Panc1 (cell line): ENCODE measurements around the gene OR9A2. TPM values are rescaled to one million over a fixed set of nuclear protein-coding genes. Genes with fewer than 3 reads are reported as not detected.

Source experiments
- ATAC-seq: fragments of 200-7000 bp; cut with Tn5 transposase; 2 replicates; pipeline ENCODE4 v1.9.1; 2020; ENCODE audit warnings: mild to moderate bottlenecking, moderate library complexity
- BruUV-seq: library from RNA; stranded (reverse); fragments of 400-500 nt; replicated peaks from 2 replicates; lab custom pipeline; 2021; lab: Mats Ljungman, UMichigan
- CTCF ChIA-PET: fragments of 300-600 bp; sonication (Branson Sonifier 250); formaldehyde crosslinking; loops from one replicate; lab custom pipeline; 2022; ENCODE audit warnings: antibody characterized with exemption; lab: Charles Lee
- POLR2A ChIA-PET: fragments of 300-600 bp; sonication (Branson Sonifier 250); formaldehyde crosslinking; loops from one replicate; lab custom pipeline; 2022; ENCODE audit warnings: antibody characterized with exemption; lab: Charles Lee
- DNase-seq: peaks from one replicate; pipeline ENCODE4 v3.0.0-alpha.2; 2010; ENCODE audit warnings: low read depth, low spot score
- H3K27ac ChIP-seq: 2 replicates; pipeline ENCODE4 v1.5.1; 2011; ENCODE audit warnings: mild to moderate bottlenecking, low read length, inconsistent platforms
- H3K27me3 ChIP-seq: fragments of 200-500 bp; sonication (Bioruptor generic); 2 replicates; pipeline ENCODE4 v1.6.0; 2014; ENCODE audit warnings: low read length, inconsistent platforms; ENCODE audit not compliant: control insufficient read depth, insufficient read depth
- H3K36me3 ChIP-seq: fragments of 200-500 bp; sonication (Bioruptor generic); 2 replicates; pipeline ENCODE4 v1.5.1; 2014; ENCODE audit warnings: inconsistent platforms, mild to moderate bottlenecking, low read length, moderate library complexity; ENCODE audit not compliant: control insufficient read depth, insufficient read depth
- H3K4me1 ChIP-seq: 2 replicates; pipeline ENCODE4 v1.5.1; 2011; ENCODE audit warnings: inconsistent platforms, mild to moderate bottlenecking, low read length, moderate library complexity; ENCODE audit not compliant: control insufficient read depth, insufficient read depth
- H3K4me3 ChIP-seq, 2 experiments: 2 replicates each; pipeline ENCODE4 v1.5.1; 2011 to 2012; ENCODE audit warnings: low read depth in 2 of 2, low read length in 2 of 2, mild to moderate bottlenecking in 2 of 2, inconsistent platforms in 1 of 2, moderate library complexity in 1 of 2
- H3K9me3 ChIP-seq: fragments of 200-500 bp; sonication (Bioruptor generic); 2 replicates; pipeline ENCODE4 v1.5.1; 2014; ENCODE audit warnings: low read depth, mild to moderate bottlenecking, inconsistent platforms, low read length, moderate library complexity; ENCODE audit not compliant: control insufficient read depth, insufficient read depth
- CTCF ChIP-seq: fragments of 450-650 bp; IDR thresholded peaks from 2 replicates; pipeline ENCODE4 v1.5.1; 2017; ENCODE audit warnings: mild to moderate bottlenecking
- POLR2AphosphoS5 ChIP-seq: IDR thresholded peaks from 2 replicates; pipeline ENCODE4 v1.6.1; 2012; ENCODE audit warnings: mild to moderate bottlenecking, low read depth, low read length, moderate library complexity
- REST ChIP-seq, 2 experiments: IDR thresholded peaks; 2 replicates each; pipeline ENCODE4 v1.6.1; 2011 to 2012; ENCODE audit warnings: low read depth in 2 of 2, control low read depth in 1 of 2, low read length in 1 of 2, mild to moderate bottlenecking in 1 of 2, moderate library complexity in 1 of 2; ENCODE audit not compliant: insufficient read depth in 1 of 2
- SIN3A ChIP-seq: IDR thresholded peaks from 2 replicates; pipeline ENCODE4 v1.6.1; 2012; ENCODE audit warnings: low read depth, mild to moderate bottlenecking, low read length, moderate library complexity, borderline replicate concordance; ENCODE audit not compliant: insufficient read depth
- TCF7L2 ChIP-seq: IDR thresholded peaks from 2 replicates; pipeline ENCODE4 v1.6.1; 2011; ENCODE audit warnings: mild to moderate bottlenecking, low read depth, low read length, inconsistent platforms
- in situ Hi-C: cut with HindIII; loops from 2 replicates; pipeline ENCODE4 v1.10.0; 2016; ENCODE audit warnings: low sequenced_read_pairs, low pct_unique_long_range_greater_than_20kb
- intact Hi-C: fragments of 100-400 bp; cut with micrococcal nuclease; formaldehyde crosslinking; loops from one replicate; pipeline ENCODE4 v1.10.0; 2022; ENCODE audit not compliant: unreplicated experiment
- total RNA-seq: library from RNA; stranded (reverse); gene quantifications from one replicate; pipeline ENCODE4 v1.2.1, GENCODE V29; 2021; ENCODE audit not compliant: unreplicated experiment

OR9A2 gene
- total RNA-seq, 1 experiment from 2014 or later, result not detected

GRCh38 chr7:142998966-142999365 lies 28.0 kb downstream of the OR9A2 start:
- H3K4me1 ChIP-seq, result no peaks in the 10 kb centered on the region
- in situ Hi-C loops (no loop called here), intact Hi-C loops (no loop called here)
- POLR2A ChIA-PET, result no interaction called here
- no peak for TF ChIP-seq REST (IDR thresholded peaks at IDR 0.05; ENCODE audit: insufficient read depth in 1 of 2, low read depth in 2 of 2, low read length in 1 of 2)
- TF ChIP-seq CTCF, result no peak
- no peak for TF ChIP-seq POLR2AphosphoS5
- TF ChIP-seq TCF7L2, result no peak
- TF ChIP-seq SIN3A, result no peak
- no peak for DNase-seq
- no peaks in the 10 kb centered on the region for H3K27me3 ChIP-seq
- no TSS peak for BruUV-seq
- ATAC-seq, result no peak
- H3K9me3 ChIP-seq, result no peaks in the 10 kb centered on the region
- CTCF ChIA-PET, result no interaction called here
- H3K4me3 ChIP-seq, result no peak overlapping the region
- H3K36me3 ChIP-seq, result no peaks in the 10 kb centered on the region
- H3K27ac ChIP-seq, result no peak overlapping the region

- Histone ChIP-seq H3K4me3 (no peak overlapping the region), H3K27ac (no peak overlapping the region), H3K36me3 (no peaks in the 10 kb centered on the region), H3K4me1 (no peaks in the 10 kb centered on the region), H3K27me3 (no peaks in the 10 kb centered on the region), H3K9me3 (no peaks in the 10 kb centered on the region)
- in situ Hi-C loops, result no loop called here
- POLR2A ChIA-PET, result interaction anchor here (0.7 kb wide), 1 partner anchor 430 kb away, joined by 3 read pairs; no protein-coding TSS in a partner anchor
- ATAC-seq, result no peak
- BruUV-seq, result no TSS peak
- intact Hi-C loops, result no loop called here
- TF ChIP-seq POLR2AphosphoS5 (no peak), CTCF (no peak), REST (IDR thresholded peaks at IDR 0.05; ENCODE audit: insufficient read depth in 1 of 2, low read depth in 2 of 2, low read length in 1 of 2) (no peak), SIN3A (no peak), TCF7L2 (no peak)
- DNase-seq, result no peak
- CTCF ChIA-PET, result no interaction called here
Measured at GRCh38 chr7:142997456-142997989, 29.4 kb downstream of the OR9A2 start.
